ENCODE data around the gene ARHGDIA. TPM values are rescaled to one million over a fixed set of nuclear protein-coding genes. Genes with fewer than 3 reads are reported as not detected.

ARHGDIA gene
- polyA plus RNA-seq, 1 donor from 2014 or later, result 16.1 TPM

GRCh38 chr17:81917565-81918332 lies 46.6 kb upstream of the ARHGDIA start, which contains the start of gene SIRT7:
Gene SIRT7, minus strand, starts transcription at chr17:81918176. Its CDS starts 45 bp downstream, at chr17:81918131.
- Histone ChIP-seq H3K79me2 (replicated peaks; ENCODE audit: insufficient read depth, low read length) (peaks cover 13% of the 10 kb centered on the region), H3K4me3 (ENCODE audit: low read length) (peak within 1 kb of the TSS; percentile 79), H3K27ac (ENCODE audit: low read length) (peak within 1 kb of the TSS; percentile 58), H2AFZ (ENCODE audit: low read depth, low read length) (peak within 1 kb of the TSS; percentile 14), H3K9me3 (ENCODE audit: low read length) (no peaks in the 10 kb centered on the region), H3K9ac (ENCODE audit: low read length) (peak within 1 kb of the TSS; percentile 68), H4K20me1 (ENCODE audit: insufficient read depth) (no peaks in the 10 kb centered on the region), H3K4me2 (ENCODE audit: low read length) (peak within 1 kb of the TSS; percentile 90), H3K36me3 (ENCODE audit: insufficient read depth, low read length) (no peaks in the 10 kb centered on the region), H3F3A (ENCODE audit: insufficient read depth, low read length, poor library complexity, severe bottlenecking) (no peaks in the 10 kb centered on the region), H3K27me3 (ENCODE audit: insufficient read depth, low read depth, low read length) (no peaks in the 10 kb centered on the region), H3K9me2 (ENCODE audit: insufficient read depth, low read length) (no peaks in the 10 kb centered on the region)
- TF ChIP-seq TAF1 (IDR thresholded peaks at IDR 0.05; ENCODE audit: low read depth), result no peak
- TF ChIP-seq EP300 (conservative IDR thresholded peaks at IDR 0.05; ENCODE audit: poor library complexity, severe bottlenecking), result no peak
- TF ChIP-seq RAD21 (conservative IDR thresholded peaks at IDR 0.05), result peak; percentile 31
- TF ChIP-seq MXI1 (conservative IDR thresholded peaks at IDR 0.05; ENCODE audit: poor library complexity, severe bottlenecking), result peak; percentile 81
- TF ChIP-seq POLR2AphosphoS5 (IDR thresholded peaks at IDR 0.05), result peak; percentile 77
- peak; percentile 41 for TF ChIP-seq SMC3 (conservative IDR thresholded peaks at IDR 0.05; ENCODE audit: poor library complexity)
- no peak for TF ChIP-seq EZH2 (IDR thresholded peaks at IDR 0.05; ENCODE audit: borderline replicate concordance, insufficient read depth, low read length, poor library complexity, severe bottlenecking)
- no peak for TF ChIP-seq CTCF (IDR thresholded peaks at IDR 0.05; ENCODE audit: poor library complexity, severe bottlenecking)

- Histone ChIP-seq H3K9me2 (ENCODE audit: insufficient read depth, low read length) (no peaks in the 10 kb centered on the region), H2AFZ (ENCODE audit: low read depth, low read length) (no peak overlapping the region), H3K9me3 (ENCODE audit: low read length) (no peaks in the 10 kb centered on the region), H3K4me2 (ENCODE audit: low read length) (no peak overlapping the region), H3F3A (ENCODE audit: insufficient read depth, low read length, poor library complexity, severe bottlenecking) (no peaks in the 10 kb centered on the region), H3K9ac (ENCODE audit: low read length) (no peak overlapping the region), H3K27me3 (ENCODE audit: insufficient read depth, low read depth, low read length) (no peaks in the 10 kb centered on the region), H3K36me3 (ENCODE audit: insufficient read depth, low read length) (no peaks in the 10 kb centered on the region), H4K20me1 (ENCODE audit: insufficient read depth) (no peaks in the 10 kb centered on the region), H3K27ac (ENCODE audit: low read length) (no peak overlapping the region), H3K4me3 (ENCODE audit: low read length) (peak overlapping the region; percentile 79), H3K79me2 (replicated peaks; ENCODE audit: insufficient read depth, low read length) (peaks cover 13% of the 10 kb centered on the region)
- TF ChIP-seq TAF1 (IDR thresholded peaks at IDR 0.05; ENCODE audit: low read depth) (no peak), REST (IDR thresholded peaks at IDR 0.05; ENCODE audit: borderline replicate concordance) (no peak)
Observed at GRCh38 chr17:81916234-81917001, 45.3 kb upstream of the ARHGDIA start.
